CD1c-positive myeloid dendritic cell (primary cell): ENCODE data around the gene E2F1.

Experiments
- DNase-seq: peaks from one replicate; pipeline ENCODE4 v3.0.0-alpha.2; 2016; ENCODE audit errors: extremely low spot score

The E2F1 gene

GRCh38 chr20:33687993-33688937 lies 2.1 kb upstream of the E2F1 start:
- DNase-seq, result no peak

DNA sequence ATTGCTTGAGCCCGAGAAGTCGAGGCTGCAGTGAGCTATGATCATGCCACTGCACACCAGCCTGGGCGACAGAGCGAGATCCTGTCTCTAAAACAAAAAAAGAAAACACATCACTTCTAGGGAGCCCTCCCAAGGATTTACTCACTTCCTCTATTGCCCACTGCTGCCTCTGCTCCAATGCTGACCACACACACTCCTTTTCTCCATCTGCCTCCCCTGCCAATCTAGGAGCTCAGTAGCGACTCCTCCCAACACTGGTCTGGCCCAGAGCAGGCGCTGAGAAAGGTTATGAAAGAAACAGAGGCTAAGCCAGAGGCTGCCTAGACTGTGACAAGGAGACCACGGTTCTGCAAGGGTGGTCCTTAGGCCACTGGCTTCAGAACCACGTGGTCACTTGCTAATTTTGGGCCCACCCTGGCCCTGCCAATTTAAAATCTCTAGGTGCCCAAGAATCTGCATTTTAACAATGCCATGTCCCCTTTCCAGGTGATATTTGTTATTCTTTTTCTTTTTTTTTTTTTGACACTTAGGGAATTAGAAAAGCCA lies 1.3 kb upstream of the E2F1 start:
- peak; percentile 58 for DNase-seq

GRCh38 chr20:33686984-33687366 lies 790 bp upstream of the E2F1 start:
- no peak for DNase-seq

DNA sequence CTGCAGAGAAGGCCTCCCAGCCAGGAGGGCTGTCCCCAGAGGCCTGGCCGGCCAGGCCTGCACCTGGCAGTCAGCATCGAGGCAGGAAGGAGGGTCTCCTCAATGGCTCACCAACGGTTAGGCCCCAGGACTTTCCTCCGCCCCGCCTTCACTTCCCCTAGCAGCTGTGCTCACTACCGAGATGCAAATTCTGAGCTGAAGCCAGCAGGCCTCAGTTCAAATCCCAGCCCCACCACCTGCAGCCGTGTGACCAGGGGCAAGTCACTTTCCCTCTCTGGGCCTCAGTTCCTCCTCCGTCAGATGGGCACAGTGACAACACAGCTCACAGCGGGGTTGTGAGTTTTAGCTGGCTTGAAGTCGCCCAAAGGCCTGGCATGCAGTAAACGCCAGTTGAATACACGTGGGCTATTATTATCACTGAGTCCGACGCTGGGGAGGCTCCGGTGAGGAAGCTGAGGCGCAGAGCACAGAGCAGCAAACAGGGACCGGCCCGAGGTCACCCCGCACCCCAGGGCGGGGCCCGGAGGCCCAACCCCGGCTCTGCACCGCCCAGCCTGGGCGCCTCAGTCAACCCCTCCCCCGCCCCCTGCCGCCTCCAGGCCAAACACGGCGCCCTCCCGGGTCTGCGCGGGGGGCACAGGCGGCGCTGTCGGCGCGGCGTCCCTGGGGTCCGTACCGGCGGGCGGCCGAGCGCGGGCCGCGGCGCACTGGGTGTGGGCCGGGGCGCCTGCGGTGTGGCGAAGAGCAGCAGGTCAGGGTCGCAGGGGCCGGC lies 671 bp downstream of the E2F1 start:
- DNase-seq, result peak; percentile 50

- no peak for DNase-seq
These were observed 1.5 kb downstream of the E2F1 start for GRCh38 chr20:33684533-33685327.

DNA sequence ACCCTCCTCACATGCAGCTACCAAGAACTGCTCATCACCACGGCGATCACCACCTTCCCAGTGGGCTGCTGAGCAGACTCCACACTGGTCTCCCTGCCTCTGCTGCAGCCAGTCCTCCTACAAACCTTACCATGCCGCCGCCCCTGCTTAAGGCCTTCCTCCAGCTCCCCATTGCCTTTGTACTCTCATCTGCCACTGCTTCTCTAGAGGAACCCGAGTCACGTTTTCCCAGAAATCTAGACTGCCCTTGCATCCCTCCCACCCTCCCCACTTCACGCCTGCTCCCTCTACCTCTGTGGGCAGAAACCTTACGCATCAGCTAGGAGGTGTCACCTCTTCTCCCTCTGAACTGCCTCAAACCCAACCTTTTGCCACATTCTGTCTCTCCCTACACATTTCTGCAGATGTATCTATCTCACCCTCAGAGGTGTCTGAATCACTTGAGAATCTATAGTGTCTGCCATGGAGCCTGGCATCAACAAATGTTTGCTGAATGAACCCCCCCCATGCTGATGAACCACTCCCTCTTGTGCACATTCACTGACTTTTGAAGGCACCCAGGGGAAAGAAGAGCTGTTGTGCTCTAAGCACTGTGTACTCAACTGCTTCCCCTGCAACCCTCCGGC lies 4.3 kb downstream of the E2F1 start:
- no peak for DNase-seq

DNA sequence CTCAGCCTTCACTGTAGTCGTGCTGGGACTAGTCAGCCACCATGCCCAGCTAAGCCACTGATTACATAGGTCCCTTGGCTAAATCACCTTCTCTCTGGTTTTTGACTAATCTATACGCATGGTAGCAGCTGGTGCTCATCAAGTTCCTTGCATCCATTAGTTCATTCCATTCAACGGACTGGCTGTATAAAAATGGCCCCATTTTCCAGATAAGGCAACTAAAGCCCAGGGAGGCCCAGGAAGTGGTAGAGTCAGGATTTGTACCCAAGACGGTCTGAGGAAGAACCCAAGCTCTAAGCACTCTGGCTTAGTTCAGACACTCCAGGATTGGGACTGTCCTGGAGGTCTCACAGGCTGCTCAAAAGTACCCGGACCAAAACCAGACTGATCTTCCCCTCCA lies 4.9 kb downstream of the E2F1 start:
- DNase-seq, result no peak

DNA sequence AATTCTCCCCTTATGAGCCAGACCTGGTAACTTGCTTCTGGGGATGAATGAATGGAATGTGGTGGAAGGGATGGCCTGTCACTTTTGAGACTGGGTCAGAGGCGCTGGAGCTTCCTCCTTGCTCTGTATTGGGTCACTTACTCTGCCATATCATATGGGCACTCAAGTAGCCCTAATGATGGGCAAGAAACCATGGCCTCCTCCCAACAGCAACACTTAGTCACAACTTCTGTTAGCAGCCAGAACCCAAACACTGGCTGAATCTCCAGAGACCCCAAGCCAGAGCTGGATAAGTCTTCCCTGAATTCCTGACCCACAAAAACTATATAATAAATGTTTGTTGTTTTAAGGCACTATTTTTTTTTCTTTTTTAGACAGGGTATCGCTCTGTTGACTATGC lies 5.5 kb downstream of the E2F1 start:
- DNase-seq, result no peak

DNA sequence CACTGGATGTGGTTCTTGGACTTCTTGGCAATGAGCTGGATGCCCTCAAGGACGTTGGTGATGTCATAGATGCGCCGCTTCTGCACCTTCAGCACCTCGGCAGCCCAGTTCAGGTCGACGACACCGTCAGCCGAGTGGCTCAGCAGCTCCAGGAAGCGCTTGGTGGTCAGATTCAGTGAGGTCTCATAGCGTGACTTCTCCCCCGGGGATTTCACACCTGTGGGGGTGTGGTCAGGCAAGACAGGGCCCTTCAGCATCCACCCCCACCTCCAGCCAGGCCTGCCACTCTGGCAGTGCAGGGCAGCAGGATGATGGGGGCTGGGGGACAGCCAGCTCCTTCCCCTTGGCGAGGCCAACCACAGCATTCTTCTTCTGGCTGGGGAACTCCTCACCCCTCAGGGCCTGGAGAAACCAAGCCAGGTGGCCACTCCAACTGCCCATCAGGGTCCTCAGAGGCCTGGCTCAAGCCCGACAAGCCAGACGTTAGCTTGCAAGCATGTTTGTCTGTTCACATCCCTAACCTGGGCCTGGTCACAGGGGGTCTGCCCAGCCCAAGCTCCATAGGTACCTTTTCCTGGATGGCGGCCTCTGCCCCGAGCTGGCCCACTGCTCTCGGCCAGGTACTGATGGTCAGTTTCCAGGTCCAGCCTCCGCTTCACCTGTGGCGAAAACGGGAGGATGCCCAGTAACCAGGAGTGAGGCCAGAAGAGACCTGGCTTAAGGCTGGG lies 6.3 kb downstream of the E2F1 start:
- DNase-seq, result no peak

DNA sequence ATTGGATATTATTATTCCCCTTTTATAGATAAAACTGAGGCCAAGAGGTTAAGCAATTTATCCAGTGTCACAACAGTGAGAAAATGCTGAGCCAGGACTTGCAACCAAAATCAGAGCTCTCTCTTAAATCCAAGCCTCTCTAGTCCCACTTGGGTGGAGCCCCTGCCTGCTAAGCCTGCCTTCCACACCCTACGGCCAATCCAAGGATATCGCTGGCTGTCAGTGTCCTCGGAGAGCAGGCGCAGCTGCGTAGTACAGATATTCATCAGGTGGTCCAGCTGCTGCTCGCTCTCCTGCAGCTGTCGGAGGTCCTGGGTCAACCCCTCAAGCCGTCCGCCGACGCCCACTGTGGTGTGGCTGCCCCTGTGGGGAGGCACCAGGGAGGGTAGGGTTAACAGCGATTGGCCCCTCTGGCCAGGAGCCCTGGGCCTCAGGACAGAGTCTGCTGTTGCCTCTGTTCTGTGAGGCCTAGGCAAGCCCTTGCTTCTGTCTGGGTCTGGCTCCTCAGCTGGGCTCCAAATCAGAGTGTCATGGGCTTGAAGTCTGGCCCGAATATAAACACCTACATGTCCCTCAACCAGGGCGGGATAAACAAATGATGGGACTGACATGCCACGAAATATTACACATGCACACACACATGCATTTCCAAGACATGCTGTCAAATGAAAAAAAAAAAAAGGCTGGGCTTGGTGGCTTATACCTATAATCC lies 8.0 kb downstream of the E2F1 start:
- no peak for DNase-seq

DNA sequence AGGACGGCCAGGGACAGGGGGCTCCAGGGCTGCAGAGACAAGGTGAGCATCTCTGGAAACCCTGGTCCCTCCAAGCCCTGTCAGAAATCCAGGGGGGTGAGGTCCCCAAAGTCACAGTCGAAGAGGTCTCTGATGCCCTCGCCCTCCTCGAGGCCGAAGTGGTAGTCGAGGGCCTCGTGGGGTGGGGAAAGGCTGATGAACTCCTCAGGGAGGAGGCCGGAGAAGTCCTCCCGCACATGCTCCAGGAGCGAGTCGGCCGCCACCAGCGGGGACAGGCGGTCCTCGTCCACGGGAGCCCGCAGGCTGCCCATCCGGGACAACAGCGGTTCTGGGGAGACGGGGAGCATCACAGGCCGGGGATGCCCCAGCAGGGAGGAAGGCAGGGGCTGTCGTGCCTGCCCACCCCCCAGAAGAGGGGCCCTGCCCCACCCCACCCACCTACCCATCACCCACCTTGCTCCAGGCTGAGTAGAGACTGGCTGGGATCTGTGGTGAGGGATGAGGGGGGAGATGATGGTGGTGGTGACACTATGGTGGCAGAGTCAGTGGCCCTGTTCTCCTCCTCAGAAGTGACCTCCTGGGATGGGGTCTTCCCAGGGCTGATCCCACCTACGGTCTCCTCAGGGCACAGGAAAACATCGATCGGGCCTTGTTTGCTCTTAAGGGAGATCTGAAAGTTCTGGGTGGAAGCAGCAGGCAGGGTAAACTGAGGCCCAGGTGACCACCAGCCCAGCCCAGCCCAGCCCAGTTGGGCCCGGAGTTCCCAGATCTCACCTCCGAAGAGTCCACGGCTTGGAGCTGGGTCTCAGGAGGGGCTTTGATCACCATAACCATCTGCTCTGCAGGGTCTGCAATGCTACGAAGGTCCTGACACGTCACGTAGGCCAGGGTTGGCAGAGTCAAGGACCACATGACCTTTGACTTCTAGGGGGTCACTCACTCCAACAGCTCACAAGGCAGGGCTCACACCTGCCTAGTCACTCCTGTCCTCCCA lies 9.2 kb downstream of the E2F1 start:
- DNase-seq, result no peak

DNA sequence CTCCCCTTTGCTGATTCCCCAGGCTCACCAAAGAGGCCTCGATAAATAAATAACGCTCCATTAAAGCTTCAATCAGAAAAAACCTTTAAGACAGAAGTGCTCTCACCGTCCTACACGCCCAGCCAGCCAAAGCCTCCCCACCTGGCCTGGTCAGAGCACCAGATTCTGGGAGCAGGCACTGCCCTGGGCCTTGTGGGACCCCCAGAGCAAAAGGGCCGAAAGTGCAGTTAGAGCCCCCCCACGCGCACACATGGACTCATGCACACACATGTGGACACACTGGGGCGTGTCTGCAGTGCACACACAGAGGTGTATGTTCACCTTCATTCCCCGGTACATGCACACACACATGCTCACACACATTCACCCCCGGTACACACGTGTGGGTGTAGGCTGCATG lies 10.1 kb downstream of the E2F1 start:
- no peak for DNase-seq

DNA sequence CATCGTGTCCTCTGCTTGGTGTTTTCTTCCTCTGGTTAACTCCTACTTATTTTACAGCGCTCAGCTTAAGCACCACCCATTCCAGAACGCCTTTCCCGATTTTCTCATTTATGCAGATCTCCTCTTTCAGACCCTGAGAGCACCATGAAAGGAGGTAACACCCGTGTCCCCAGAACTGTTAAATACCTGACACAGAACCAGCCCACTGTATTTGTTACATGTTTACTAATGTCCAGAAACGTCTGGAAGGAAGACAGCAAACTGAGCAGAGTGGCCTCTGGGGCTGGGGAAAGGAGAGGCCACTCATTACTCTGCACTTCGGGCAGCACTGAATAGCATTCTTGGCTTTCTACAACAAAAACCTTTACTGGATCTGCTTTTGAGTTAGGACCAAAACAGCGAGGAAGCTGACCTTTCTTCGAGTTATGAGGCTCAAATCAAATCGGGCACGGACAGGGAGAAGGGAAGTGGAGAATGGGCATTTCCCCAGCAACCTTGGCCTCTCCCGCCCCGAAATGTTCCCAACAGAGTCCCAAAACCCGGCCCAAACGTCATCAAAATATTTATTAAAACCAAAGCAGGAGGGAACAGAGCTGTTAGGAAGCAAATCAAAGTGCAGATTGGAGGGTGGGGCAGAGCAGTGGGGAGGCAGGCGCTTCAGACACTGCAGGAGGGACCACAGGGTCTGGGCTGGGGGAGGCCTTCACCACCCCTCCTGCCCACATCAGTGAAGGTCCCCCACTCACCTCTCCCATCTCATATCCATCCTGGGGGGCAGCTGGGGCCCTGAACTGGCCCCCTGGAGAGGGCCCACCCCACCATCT lies 10.8 kb downstream of the E2F1 start:
- no peak for DNase-seq

DNA sequence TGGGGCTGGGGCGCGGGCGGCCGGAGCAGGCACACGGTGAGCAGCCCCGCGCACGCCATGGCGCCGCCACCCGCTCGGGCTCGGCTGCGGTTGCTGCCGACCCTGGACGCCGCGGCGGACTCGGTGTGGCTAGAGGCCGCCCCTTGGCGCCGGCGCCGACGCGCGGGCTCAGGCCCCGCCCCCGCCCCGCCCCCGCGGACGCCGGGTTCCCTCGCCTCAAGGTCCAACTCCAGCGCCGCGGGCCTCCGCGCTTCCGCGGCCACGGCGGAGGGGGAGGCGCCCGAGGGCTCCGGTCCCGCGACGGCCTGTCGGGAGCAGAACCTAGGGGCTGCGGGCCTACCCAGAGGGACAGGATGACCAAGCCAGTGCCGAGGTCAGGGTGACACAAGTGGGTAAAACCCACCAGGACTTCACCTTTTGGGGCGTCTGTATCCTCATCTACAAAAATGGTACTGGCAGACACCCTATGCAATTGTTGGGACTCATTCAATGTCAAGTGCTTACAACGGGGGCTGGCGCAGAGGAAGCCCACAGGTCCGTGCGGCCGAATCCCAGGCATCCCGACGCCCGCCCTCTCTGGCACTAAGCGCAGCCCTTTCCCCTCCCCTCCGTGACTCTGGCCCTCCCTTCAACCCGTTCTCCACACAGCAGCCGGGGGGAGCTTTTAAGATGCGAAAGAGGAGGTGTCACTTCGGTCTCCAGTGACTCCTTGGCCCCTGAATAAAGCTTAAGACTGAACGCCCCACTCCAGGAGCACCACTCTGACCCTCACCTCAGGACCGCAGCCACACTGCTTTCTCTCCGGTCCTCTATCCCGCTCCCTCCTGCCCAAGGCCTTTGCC lies 11.7 kb downstream of the E2F1 start, which contains the start of gene NECAB3:
NECAB3 (minus strand) TSS at position 135 of the 842 bp plus-strand sequence; CDS start at position 59, 76 bp downstream.
- peak; percentile 88 for DNase-seq

GRCh38 chr20:33673410-33674293 lies 12.5 kb downstream of the E2F1 start:
- DNase-seq, result no peak

DNA sequence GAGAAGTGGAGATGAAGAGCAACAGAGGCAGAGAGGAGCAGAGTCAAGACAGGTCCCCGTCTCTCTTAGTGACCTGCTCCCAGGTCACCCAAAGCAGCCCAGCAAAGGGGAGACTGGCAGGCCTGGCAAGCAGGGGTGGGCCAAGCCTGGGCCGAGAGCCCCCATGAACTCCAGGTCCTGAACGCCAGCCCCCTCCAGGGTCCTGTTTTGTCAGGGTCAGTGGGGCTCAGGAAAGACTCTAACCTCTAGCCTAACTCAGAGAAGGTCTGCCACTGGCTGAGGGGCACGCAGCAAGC lies 13.1 kb downstream of the E2F1 start:
- no peak for DNase-seq
